ENCODE data around the gene ADM5.

DNA sequence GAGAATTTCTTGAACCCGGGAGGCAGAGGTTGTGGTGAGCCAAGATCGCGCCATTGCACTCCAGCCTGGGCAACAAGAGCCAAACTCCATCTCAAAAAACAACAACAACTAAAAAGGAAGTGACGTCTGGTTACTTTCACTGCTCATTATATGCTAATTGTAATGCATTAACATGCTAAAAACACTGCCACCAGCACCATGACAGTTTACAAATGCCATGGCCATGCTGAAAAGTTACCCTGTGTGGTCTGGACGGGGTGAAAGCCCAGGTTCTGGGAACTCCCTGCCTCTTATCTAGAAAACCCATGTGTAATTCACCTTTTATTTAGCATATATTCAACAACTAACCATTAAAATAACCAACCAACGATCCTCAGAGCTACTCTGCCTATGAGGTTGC lies 29.6 kb downstream of the ADM5 start:
- TF ChIP-seq, protein P1, sequence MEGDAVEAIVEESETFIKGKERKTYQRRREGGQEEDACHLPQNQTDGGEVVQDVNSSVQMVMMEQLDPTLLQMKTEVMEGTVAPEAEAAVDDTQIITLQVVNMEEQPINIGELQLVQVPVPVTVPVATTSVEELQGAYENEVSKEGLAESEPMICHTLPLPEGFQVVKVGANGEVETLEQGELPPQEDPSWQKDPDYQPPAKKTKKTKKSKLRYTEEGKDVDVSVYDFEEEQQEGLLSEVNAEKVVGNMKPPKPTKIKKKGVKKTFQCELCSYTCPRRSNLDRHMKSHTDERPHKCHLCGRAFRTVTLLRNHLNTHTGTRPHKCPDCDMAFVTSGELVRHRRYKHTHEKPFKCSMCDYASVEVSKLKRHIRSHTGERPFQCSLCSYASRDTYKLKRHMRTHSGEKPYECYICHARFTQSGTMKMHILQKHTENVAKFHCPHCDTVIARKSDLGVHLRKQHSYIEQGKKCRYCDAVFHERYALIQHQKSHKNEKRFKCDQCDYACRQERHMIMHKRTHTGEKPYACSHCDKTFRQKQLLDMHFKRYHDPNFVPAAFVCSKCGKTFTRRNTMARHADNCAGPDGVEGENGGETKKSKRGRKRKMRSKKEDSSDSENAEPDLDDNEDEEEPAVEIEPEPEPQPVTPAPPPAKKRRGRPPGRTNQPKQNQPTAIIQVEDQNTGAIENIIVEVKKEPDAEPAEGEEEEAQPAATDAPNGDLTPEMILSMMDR (IDR thresholded peaks at IDR 0.05; ENCODE audit: low read length): no peak
- TF ChIP-seq EZH2 (IDR thresholded peaks at IDR 0.05; ENCODE audit: borderline replicate concordance, low read length): no peak
